ENCODE data around the gene MON1B.

The MON1B gene

GRCh38 chr16:77195411-77195810 is 4.4 kb downstream of the MON1B start:
- in situ Hi-C loops (cut with MboI; ENCODE audit: low sequenced_read_pairs, unreplicated experiment) = loop anchor here (25.0 kb wide), 1 partner anchor 1733 kb away; the partner anchor contains the start of gene TMEM170A
- DNase-seq (ENCODE audit: low spot score) = no peak
- no peak for TF ChIP-seq CTCF (IDR thresholded peaks at IDR 0.05; ENCODE audit: borderline replicate concordance, control extremely low read depth, extremely low read depth, insufficient read depth, missing control alignments)

GRCh38 chr16:77197747-77198146 is 6.8 kb downstream of the MON1B start:
- no peak for TF ChIP-seq CTCF (IDR thresholded peaks at IDR 0.05; ENCODE audit: borderline replicate concordance, control extremely low read depth, extremely low read depth, insufficient read depth, missing control alignments)

GRCh38 chr16:77199211-77199610 is 8.2 kb downstream of the MON1B start, which contains the start of gene SYCE1L:
Gene SYCE1L (plus strand): TSS chr16:77199408. CDS start chr16:77199452, 44 bp downstream.
- no peak for TF ChIP-seq CTCF (IDR thresholded peaks at IDR 0.05; ENCODE audit: borderline replicate concordance, control extremely low read depth, extremely low read depth, insufficient read depth, missing control alignments)
- DNase-seq (ENCODE audit: low spot score) = no peak
- in situ Hi-C loops (cut with MboI; ENCODE audit: low sequenced_read_pairs, unreplicated experiment) = loop anchor here (25.0 kb wide), 1 partner anchor 1737 kb away; the partner anchor contains the start of gene TMEM170A

More at GRCh38 chr16:77197747-77198146, 6.8 kb downstream of the MON1B start:
- in situ Hi-C loops (cut with MboI; ENCODE audit: low sequenced_read_pairs, unreplicated experiment) = loop anchor here (25.0 kb wide), 1 partner anchor 1735 kb away; the partner anchor contains the start of gene TMEM170A
- no peak for DNase-seq (ENCODE audit: low spot score)

GRCh38 chr16:77206533-77206932 is 15.5 kb downstream of the MON1B start:
- DNase-seq (ENCODE audit: low spot score) = no peak
- in situ Hi-C loops (cut with MboI; ENCODE audit: low sequenced_read_pairs, unreplicated experiment) = no loop called here
- TF ChIP-seq CTCF (IDR thresholded peaks at IDR 0.05; ENCODE audit: borderline replicate concordance, control extremely low read depth, extremely low read depth, insufficient read depth, missing control alignments) = no peak

- DNase-seq (ENCODE audit: low spot score) = no peak
- in situ Hi-C loops (cut with MboI; ENCODE audit: low sequenced_read_pairs, unreplicated experiment) = no loop called here
- TF ChIP-seq CTCF (IDR thresholded peaks at IDR 0.05; ENCODE audit: borderline replicate concordance, control extremely low read depth, extremely low read depth, insufficient read depth, missing control alignments) = no peak
These were observed 16.0 kb downstream of the MON1B start for GRCh38 chr16:77207030-77207429.

- TF ChIP-seq CTCF (IDR thresholded peaks at IDR 0.05; ENCODE audit: borderline replicate concordance, control extremely low read depth, extremely low read depth, insufficient read depth, missing control alignments) = no peak
- in situ Hi-C loops (cut with MboI; ENCODE audit: low sequenced_read_pairs, unreplicated experiment) = no loop called here
- no peak for DNase-seq (ENCODE audit: low spot score)
These were observed 17.4 kb downstream of the MON1B start for GRCh38 chr16:77208382-77208781.

Measured in GM13976 (cell line).